ENCODE data around the gene ARAP1.

DNA sequence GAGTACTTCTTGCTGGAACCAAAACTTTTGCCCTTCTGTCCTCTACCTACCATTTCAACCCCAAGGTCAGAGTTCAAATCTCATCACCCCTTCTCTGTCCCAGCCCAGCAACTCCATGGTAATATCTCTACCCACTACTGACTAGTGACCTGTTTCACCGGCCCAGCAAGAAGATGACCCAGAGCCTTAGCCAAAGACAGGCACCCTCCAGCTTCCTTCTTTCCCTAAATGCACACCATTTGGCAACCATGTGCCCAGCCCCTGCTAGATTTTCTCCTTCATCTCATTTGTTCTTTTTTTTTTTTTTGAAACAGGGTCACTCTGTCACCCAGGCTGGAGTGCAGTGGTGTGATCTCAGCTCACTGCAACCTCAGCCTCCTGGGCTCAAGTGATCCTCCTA, 14.9 kb downstream of the ARAP1 start:
- TF ChIP-seq CTCF (IDR thresholded peaks at IDR 0.05) (no peak), POLR2A (IDR thresholded peaks at IDR 0.05) (no peak)
